ENCODE results near the gene TMEM95. TPM values are rescaled to one million over a fixed set of nuclear protein-coding genes. Genes with fewer than 3 reads are reported as not detected.

Gene TMEM95
- total and polyA plus RNA-seq, 10 of the 15 experiments (the other 5 are each of a cell fraction or from before 2014, with no cell fraction given) = 0.05 to 0.28 TPM; not detected in 8

GRCh38 chr17:7374353-7374752 lies 19.4 kb downstream of the TMEM95 start (continued):
- TF ChIP-seq JUND (IDR thresholded peaks at IDR 0.05; ENCODE audit: low read depth, low read length) (no peak), SPI1 (IDR thresholded peaks at IDR 0.05; ENCODE audit: borderline replicate concordance, insufficient read depth, low read depth, low read length) (no peak)

GRCh38 chr17:7379134-7379533 lies 24.2 kb downstream of the TMEM95 start:
- Histone ChIP-seq H3K9me3 (replicated peaks; ENCODE audit: control insufficient read depth, insufficient read depth, low read length) (peaks cover 3% of the 10 kb centered on the region; the same call in 2 of the 3 replicates), H3K79me2 (ENCODE audit: control insufficient read depth, insufficient read depth, low read length) (no peaks in the 10 kb centered on the region), H3K4me2 (ENCODE audit: control insufficient read depth, insufficient read depth) (no peak overlapping the region), H3K9ac (ENCODE audit: control insufficient read depth, insufficient read depth, low read length) (no peak overlapping the region), H3K27ac (ENCODE audit: control insufficient read depth, insufficient read depth) (no peak overlapping the region), H3K4me1 (ENCODE audit: control insufficient read depth, insufficient read depth, low read length) (peaks cover 6% of the 10 kb centered on the region; the same call in 1 of the 2 replicates), H3K27me3 (replicated peaks in 1 of 2; ENCODE audit: control insufficient read depth in 2 of 2, insufficient read depth in 2 of 2, low read length in 1 of 2) (peaks cover 4 to 5% of the 10 kb centered on the region in 2 experiments; a peak in 3 of 4 replicates), H3K36me3 (ENCODE audit: control insufficient read depth in 2 of 2, insufficient read depth in 2 of 2, low read length in 1 of 2) (no peaks in the 10 kb centered on the region), H4K20me1 (ENCODE audit: control insufficient read depth, insufficient read depth) (no peaks in the 10 kb centered on the region), H3K4me3 (no peak overlapping the region), H2AFZ (ENCODE audit: control insufficient read depth, low read depth, low read length) (no peak overlapping the region)
- CTCF ChIA-PET = no interaction called here
- FAIRE-seq (no peak), DNase-seq (ENCODE audit: low read depth, low spot score) (no peak), ATAC-seq (no peak)
- no TSS peak for BruUV-seq (replicated peaks)
- RAD21 ChIA-PET (ENCODE audit: unreplicated experiment) = interaction anchor here (0.7 kb wide), 1 partner anchor 29 kb away, joined by 3 read pairs; no protein-coding TSS in a partner anchor
- intact Hi-C loops (cut with micrococcal nuclease; ENCODE audit: unreplicated experiment) = no loop called here
- no peak for TF ChIP-seq EZH2 (IDR thresholded peaks at IDR 0.05; ENCODE audit: borderline replicate concordance, control insufficient read depth, low read depth, low read length)
- TF ChIP-seq CBX5 (IDR thresholded peaks at IDR 0.05; ENCODE audit: low read depth) = no peak
- no peak for TF ChIP-seq NFIC (IDR thresholded peaks at IDR 0.05; ENCODE audit: low read depth, low read length)
- SMC1A ChIA-PET (ENCODE audit: uncharacterized antibody, unreplicated experiment) = no interaction called here
- POLR2A ChIA-PET = no interaction called here
- in situ Hi-C loops (cut with MboI) = no loop called here
- WGBS (ENCODE audit: insufficient coverage, insufficient replicate concordance, low lambda C conversion rate, missing lambda C conversion rate) = 56% methylated on average over 3 of the region's 3 CpGs

GRCh38 chr17:7380321-7380720 lies 25.4 kb downstream of the TMEM95 start:
- Histone ChIP-seq H3K36me3 (ENCODE audit: control insufficient read depth in 2 of 2, insufficient read depth in 2 of 2, low read length in 1 of 2) (no peaks in the 10 kb centered on the region), H3K27me3 (replicated peaks in 1 of 2; ENCODE audit: control insufficient read depth in 2 of 2, insufficient read depth in 2 of 2, low read length in 1 of 2) (peaks cover 4 to 5% of the 10 kb centered on the region in 2 experiments; a peak in 3 of 4 replicates), H2AFZ (ENCODE audit: control insufficient read depth, low read depth, low read length) (no peak overlapping the region), H3K27ac (ENCODE audit: control insufficient read depth, insufficient read depth) (no peak overlapping the region), H3K79me2 (ENCODE audit: control insufficient read depth, insufficient read depth, low read length) (no peaks in the 10 kb centered on the region), H4K20me1 (ENCODE audit: control insufficient read depth, insufficient read depth) (no peaks in the 10 kb centered on the region), H3K4me2 (ENCODE audit: control insufficient read depth, insufficient read depth) (no peak overlapping the region), H3K4me1 (ENCODE audit: control insufficient read depth, insufficient read depth, low read length) (peaks cover 8% of the 10 kb centered on the region; the same call in 1 of the 2 replicates), H3K9me3 (replicated peaks; ENCODE audit: control insufficient read depth, insufficient read depth, low read length) (peaks cover 3% of the 10 kb centered on the region; the same call in 2 of the 3 replicates), H3K9ac (ENCODE audit: control insufficient read depth, insufficient read depth, low read length) (no peak overlapping the region), H3K4me3 (no peak overlapping the region)
- WGBS (ENCODE audit: insufficient coverage, insufficient replicate concordance, low lambda C conversion rate, missing lambda C conversion rate) = 68% methylated on average over 7 of the region's 7 CpGs
- DNase-seq (ENCODE audit: low read depth, low spot score) (no peak), FAIRE-seq (no peak), ATAC-seq (no peak)
- CTCF ChIA-PET = no interaction called here
- intact Hi-C loops (cut with micrococcal nuclease; ENCODE audit: unreplicated experiment) (no loop called here), in situ Hi-C loops (cut with MboI) (no loop called here)
- POLR2A ChIA-PET = interaction anchor here (0.6 kb wide), 1 partner anchor 225 kb away, joined by 3 read pairs; no protein-coding TSS in a partner anchor
- RAD21 ChIA-PET (ENCODE audit: unreplicated experiment) = no interaction called here
- no peak for TF ChIP-seq ZNF274 (IDR thresholded peaks at IDR 0.05; ENCODE audit: insufficient read depth, insufficient read length)
- no peak for TF ChIP-seq LARP7 (IDR thresholded peaks at IDR 0.05)
- no peak for TF ChIP-seq EGR1 (IDR thresholded peaks at IDR 0.05; ENCODE audit: borderline replicate concordance in 1 of 2, low read depth in 2 of 2, low read length in 2 of 2)
- TF ChIP-seq SIN3A (IDR thresholded peaks at IDR 0.05; ENCODE audit: low read depth, low read length) = no peak
- no peak for TF ChIP-seq HCFC1 (IDR thresholded peaks at IDR 0.05; ENCODE audit: low read length)
- TF ChIP-seq PAX5 (IDR thresholded peaks at IDR 0.05; ENCODE audit: borderline replicate concordance, low read depth, low read length) = no peak
- TF ChIP-seq, protein P1, sequence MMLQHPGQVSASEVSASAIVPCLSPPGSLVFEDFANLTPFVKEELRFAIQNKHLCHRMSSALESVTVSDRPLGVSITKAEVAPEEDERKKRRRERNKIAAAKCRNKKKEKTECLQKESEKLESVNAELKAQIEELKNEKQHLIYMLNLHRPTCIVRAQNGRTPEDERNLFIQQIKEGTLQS (IDR thresholded peaks at IDR 0.05; ENCODE audit: borderline replicate concordance, extremely low read depth, low read depth, low read length) = no peak
- TF ChIP-seq FOXK2 (IDR thresholded peaks at IDR 0.05) = no peak
- no peak for TF ChIP-seq BRCA1 (IDR thresholded peaks at IDR 0.05; ENCODE audit: low read depth, low read length)
- TF ChIP-seq NFIC (IDR thresholded peaks at IDR 0.05; ENCODE audit: low read depth, low read length) = no peak
- no peak for TF ChIP-seq IRF4 (IDR thresholded peaks at IDR 0.05; ENCODE audit: low read depth, low read length)
- no peak for TF ChIP-seq ZNF622 (IDR thresholded peaks at IDR 0.05)
- TF ChIP-seq ZSCAN29 (IDR thresholded peaks at IDR 0.05) = no peak
- TF ChIP-seq HDAC2 (IDR thresholded peaks at IDR 0.05) = no peak
- SMC1A ChIA-PET (ENCODE audit: uncharacterized antibody, unreplicated experiment) = no interaction called here
- BruUV-seq (replicated peaks) = no TSS peak

Measured in GM12878 (cell line).